HL-60 (cell line): ENCODE measurements around the gene LIPC.

Experiments used
- TF ChIP-seq, protein P1 (sequence below): IDR thresholded peaks from one replicate; pipeline ENCODE4 v1.5.1; 2011; ENCODE audit warnings: low read length, control low read depth, inconsistent platforms; ENCODE audit not compliant: insufficient read depth
- TF ChIP-seq, protein P2 (sequence below): IDR thresholded peaks from 2 replicates; pipeline ENCODE4 v1.6.1; 2012; ENCODE audit warnings: low read depth; ENCODE audit not compliant: insufficient replicate concordance

DNA sequence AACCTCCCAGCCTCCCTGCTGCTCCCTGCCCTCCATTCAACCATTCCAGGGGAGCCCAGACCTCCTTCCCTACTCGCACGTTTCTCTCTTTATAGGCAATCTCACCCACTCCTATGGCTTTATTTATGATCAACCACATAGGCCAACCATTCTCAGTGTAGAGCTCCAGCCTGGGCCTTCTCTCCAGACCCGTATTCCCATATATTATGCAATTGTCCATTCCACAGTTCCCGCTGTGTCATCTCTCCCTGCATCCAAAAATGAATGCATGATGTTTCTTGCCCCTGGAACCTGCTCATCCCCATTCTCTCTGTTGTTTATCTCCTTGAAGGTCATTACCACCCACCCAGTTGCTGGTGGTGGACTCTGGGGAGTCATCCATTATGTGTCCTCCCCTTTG is 140.7 kb downstream of the LIPC start:
- TF ChIP-seq, protein P1, sequence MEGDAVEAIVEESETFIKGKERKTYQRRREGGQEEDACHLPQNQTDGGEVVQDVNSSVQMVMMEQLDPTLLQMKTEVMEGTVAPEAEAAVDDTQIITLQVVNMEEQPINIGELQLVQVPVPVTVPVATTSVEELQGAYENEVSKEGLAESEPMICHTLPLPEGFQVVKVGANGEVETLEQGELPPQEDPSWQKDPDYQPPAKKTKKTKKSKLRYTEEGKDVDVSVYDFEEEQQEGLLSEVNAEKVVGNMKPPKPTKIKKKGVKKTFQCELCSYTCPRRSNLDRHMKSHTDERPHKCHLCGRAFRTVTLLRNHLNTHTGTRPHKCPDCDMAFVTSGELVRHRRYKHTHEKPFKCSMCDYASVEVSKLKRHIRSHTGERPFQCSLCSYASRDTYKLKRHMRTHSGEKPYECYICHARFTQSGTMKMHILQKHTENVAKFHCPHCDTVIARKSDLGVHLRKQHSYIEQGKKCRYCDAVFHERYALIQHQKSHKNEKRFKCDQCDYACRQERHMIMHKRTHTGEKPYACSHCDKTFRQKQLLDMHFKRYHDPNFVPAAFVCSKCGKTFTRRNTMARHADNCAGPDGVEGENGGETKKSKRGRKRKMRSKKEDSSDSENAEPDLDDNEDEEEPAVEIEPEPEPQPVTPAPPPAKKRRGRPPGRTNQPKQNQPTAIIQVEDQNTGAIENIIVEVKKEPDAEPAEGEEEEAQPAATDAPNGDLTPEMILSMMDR = no peak
- TF ChIP-seq, protein P2, sequence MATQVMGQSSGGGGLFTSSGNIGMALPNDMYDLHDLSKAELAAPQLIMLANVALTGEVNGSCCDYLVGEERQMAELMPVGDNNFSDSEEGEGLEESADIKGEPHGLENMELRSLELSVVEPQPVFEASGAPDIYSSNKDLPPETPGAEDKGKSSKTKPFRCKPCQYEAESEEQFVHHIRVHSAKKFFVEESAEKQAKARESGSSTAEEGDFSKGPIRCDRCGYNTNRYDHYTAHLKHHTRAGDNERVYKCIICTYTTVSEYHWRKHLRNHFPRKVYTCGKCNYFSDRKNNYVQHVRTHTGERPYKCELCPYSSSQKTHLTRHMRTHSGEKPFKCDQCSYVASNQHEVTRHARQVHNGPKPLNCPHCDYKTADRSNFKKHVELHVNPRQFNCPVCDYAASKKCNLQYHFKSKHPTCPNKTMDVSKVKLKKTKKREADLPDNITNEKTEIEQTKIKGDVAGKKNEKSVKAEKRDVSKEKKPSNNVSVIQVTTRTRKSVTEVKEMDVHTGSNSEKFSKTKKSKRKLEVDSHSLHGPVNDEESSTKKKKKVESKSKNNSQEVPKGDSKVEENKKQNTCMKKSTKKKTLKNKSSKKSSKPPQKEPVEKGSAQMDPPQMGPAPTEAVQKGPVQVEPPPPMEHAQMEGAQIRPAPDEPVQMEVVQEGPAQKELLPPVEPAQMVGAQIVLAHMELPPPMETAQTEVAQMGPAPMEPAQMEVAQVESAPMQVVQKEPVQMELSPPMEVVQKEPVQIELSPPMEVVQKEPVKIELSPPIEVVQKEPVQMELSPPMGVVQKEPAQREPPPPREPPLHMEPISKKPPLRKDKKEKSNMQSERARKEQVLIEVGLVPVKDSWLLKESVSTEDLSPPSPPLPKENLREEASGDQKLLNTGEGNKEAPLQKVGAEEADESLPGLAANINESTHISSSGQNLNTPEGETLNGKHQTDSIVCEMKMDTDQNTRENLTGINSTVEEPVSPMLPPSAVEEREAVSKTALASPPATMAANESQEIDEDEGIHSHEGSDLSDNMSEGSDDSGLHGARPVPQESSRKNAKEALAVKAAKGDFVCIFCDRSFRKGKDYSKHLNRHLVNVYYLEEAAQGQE = no peak
